Transverse colon (tissue), 4 donors: ENCODE results near the gene TP73. TPM values are rescaled to one million over a fixed set of nuclear protein-coding genes. Genes with fewer than 3 reads are reported as not detected.

Source experiments
- DNase-seq: peaks from one replicate; pipeline ENCODE4 v3.0.0-alpha.2; 2019
- H3K27ac ChIP-seq, 4 donors: fragments of 200-600 bp; sonication (generic); 2 replicates each; pipeline ENCODE4 v1.5.1; 2016 to 2018; ENCODE audit warnings: inconsistent platforms in 4 of 4
- H3K27me3 ChIP-seq: fragments of 200-600 bp; sonication (generic); 2 replicates; pipeline ENCODE4 v1.5.1; 2017; ENCODE audit warnings: inconsistent platforms
- H3K36me3 ChIP-seq, 4 donors: fragments of 200-600 bp; sonication (generic); 2 replicates each; pipeline ENCODE4 v1.5.1; 2017 to 2019; ENCODE audit warnings: inconsistent platforms in 4 of 4
- H3K4me1 ChIP-seq, 4 donors: fragments of 200-600 bp; sonication (generic); 2 replicates each; pipeline ENCODE4 v1.5.1; 2017 to 2020; ENCODE audit warnings: inconsistent platforms in 4 of 4
- H3K4me3 ChIP-seq, 4 donors: fragments of 200-600 bp; sonication (generic); 1 replicate in 1 of 4; 2 replicates in 3 of 4; pipeline versions ENCODE4 v1.5.1 to v1.6.1; 2017 to 2019; ENCODE audit warnings: inconsistent platforms in 4 of 4
- H3K9me3 ChIP-seq, 2 donors: fragments of 200-600 bp; sonication (generic); 2 replicates each; pipeline ENCODE4 v1.5.1; 2017 to 2019; ENCODE audit warnings: inconsistent platforms in 2 of 2
- CTCF ChIP-seq, 5 experiments: fragments of 200-600 bp in 3 of 5; fragments of 450-650 bp in 2 of 5; sonication (generic) in 3 of 5; IDR thresholded peaks; 1 replicate in 2 of 5; 2 replicates in 3 of 5; pipeline ENCODE4 v1.5.1; 2016 to 2017; ENCODE audit warnings: antibody characterized with exemption in 5 of 5, inconsistent platforms in 3 of 5, mild to moderate bottlenecking in 2 of 5, moderate library complexity in 1 of 5
- EP300 ChIP-seq: sonication (generic); formaldehyde crosslinking; IDR thresholded peaks from one replicate; pipeline ENCODE4 v1.6.1; 2017; ENCODE audit warnings: antibody characterized with exemption, low read depth
- POLR2A ChIP-seq: fragments of 450-650 bp; IDR thresholded peaks from one replicate; pipeline ENCODE4 v1.6.1; 2016; ENCODE audit warnings: antibody characterized with exemption, mild to moderate bottlenecking, moderate library complexity
- POLR2AphosphoS5 ChIP-seq, 3 donors: sonication (generic); formaldehyde crosslinking; IDR thresholded peaks; one replicate each; pipeline ENCODE4 v1.6.1; 2016; ENCODE audit warnings: antibody characterized with exemption in 3 of 3
- WGBS, 2 donors: methylation state at CpG; one replicate each; pipeline ENCODE4 v1.1.5; 2018; ENCODE audit warnings: low coverage in 1 of 2; 5-methylcytosine and 5-hydroxymethylcytosine counted together
- in situ Hi-C, 4 donors: fragments of 200-750 bp; cut with MboI; loops; one replicate each; pipeline versions ENCODE4 v1.15.0 to v1.15.1; 2017; ENCODE audit warnings: low sequenced_read_pairs in 3 of 4, low pct_ligation_motif_present in 1 of 4, low pct_unique_long_range_greater_than_20kb in 1 of 4
- intact Hi-C: fragments of 100-400 bp; cut with DNase I; formaldehyde crosslinking; loops from one replicate; pipeline ENCODE4 v1.15.1; 2023; ENCODE audit warnings: low total_unique reads
- total RNA-seq, 4 donors: library from RNA; depleted of rRNA; stranded (reverse); fragments of >200 nt; gene quantifications; one replicate each; pipeline ENCODE4 v1.1.0, GENCODE V29; 2016

The TP73 gene
- total RNA-seq, 4 donors from 2014 or later: 0.20 to 0.32 TPM; not detected in 2

DNA sequence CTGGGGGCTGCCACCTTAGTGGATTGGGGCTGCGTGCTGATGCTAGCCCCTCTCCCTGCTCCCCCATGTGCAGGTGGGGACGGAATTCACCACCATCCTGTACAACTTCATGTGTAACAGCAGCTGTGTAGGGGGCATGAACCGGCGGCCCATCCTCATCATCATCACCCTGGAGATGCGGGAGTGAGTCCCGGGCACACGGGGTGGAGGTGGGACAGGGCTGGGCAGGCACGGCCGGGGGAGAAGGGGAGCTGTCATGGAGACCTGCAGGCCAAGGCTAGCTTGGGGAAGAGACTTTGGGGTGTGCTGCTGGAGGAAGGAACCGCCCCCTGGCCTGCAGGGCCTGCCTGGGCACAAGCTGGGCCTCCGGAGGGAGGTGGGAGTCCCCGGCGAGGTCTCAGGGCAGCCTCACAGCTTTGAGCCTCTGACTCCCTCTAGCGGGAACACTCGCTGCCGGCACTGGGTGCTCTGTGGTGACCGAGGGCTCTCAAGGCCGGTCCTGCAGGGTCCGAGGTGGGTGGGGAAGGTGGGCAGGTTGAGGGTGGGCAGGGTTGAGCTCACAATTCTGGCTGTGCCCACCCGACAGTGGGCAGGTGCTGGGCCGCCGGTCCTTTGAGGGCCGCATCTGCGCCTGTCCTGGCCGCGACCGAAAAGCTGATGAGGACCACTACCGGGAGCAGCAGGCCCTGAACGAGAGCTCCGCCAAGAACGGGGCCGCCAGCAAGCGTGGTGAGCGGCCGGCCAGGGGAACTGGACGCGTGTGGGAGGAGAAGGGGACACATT lies 74.9 kb downstream of the TP73 start:
- TF ChIP-seq POLR2A (no peak), CTCF (IDR thresholded peaks at IDR 0.05) (peak in 1 of 5 experiments; percentile 16), POLR2AphosphoS5 (IDR thresholded peaks at IDR 0.05) (no peak), EP300 (no peak)
- in situ Hi-C loops (no loop called here), intact Hi-C loops (no loop called here)
- Histone ChIP-seq H3K27me3 (peaks cover 16% of the 10 kb centered on the region), H3K27ac (no peak overlapping the region), H3K4me1 (no peaks in the 10 kb centered on the region), H3K9me3 (no peaks in the 10 kb centered on the region), H3K4me3 (no peak overlapping the region), H3K36me3 (no peaks in the 10 kb centered on the region)
- no peak for DNase-seq
- WGBS, 2 donors: 56% methylated on average over 37 of the region's 37 CpGs; no CpG with 5 or more reads in 1 of the 2 donors

- TF ChIP-seq POLR2AphosphoS5 (IDR thresholded peaks at IDR 0.05): no peak
- no peak for TF ChIP-seq CTCF (IDR thresholded peaks at IDR 0.05)
- no peak for TF ChIP-seq EP300
- no peak for TF ChIP-seq POLR2A
- Histone ChIP-seq H3K27ac (no peak overlapping the region), H3K27me3 (peaks cover 25% of the 10 kb centered on the region), H3K9me3 (no peaks in the 10 kb centered on the region), H3K4me3 (no peak overlapping the region), H3K4me1 (no peaks in the 10 kb centered on the region), H3K36me3 (no peaks in the 10 kb centered on the region)
- intact Hi-C loops: no loop called here
- in situ Hi-C loops: no loop called here
- DNase-seq: no peak
- WGBS, 2 donors: 79% methylated on average over 28 of the region's 31 CpGs; no CpG with 5 or more reads in 1 of the 2 donors
These were observed 75.8 kb downstream of the TP73 start for GRCh38 chr1:3727825-3728776.

GRCh38 chr1:3729594-3730542 lies 77.6 kb downstream of the TP73 start:
- TF ChIP-seq POLR2A (no peak), POLR2AphosphoS5 (IDR thresholded peaks at IDR 0.05) (no peak), CTCF (IDR thresholded peaks at IDR 0.05) (no peak), EP300 (no peak)
- intact Hi-C loops: no loop called here
- peaks cover 25% of the 10 kb centered on the region for H3K27me3 ChIP-seq
- no peaks in the 10 kb centered on the region for H3K9me3 ChIP-seq
- 67 to 71% methylated on average over 1 to 25 of the region's 32 CpGs for WGBS, 2 donors
- no peak for DNase-seq
- no peaks in the 10 kb centered on the region for H3K36me3 ChIP-seq
- in situ Hi-C loops: no loop called here
- H3K4me1 ChIP-seq: no peaks in the 10 kb centered on the region
- H3K4me3 ChIP-seq: no peak overlapping the region
- H3K27ac ChIP-seq: no peak overlapping the region
